Fibroblast of skin of left biceps (primary cell): ENCODE data around the gene KLK6.
"Not testable (repeated sequence)": the region's sequence is repeated elsewhere in the genome, so short reads cannot be mapped to it uniquely, and the experiment has no call there.

ENCODE experiments used
- DNase-seq, 2 experiments: peaks; one replicate each; pipeline ENCODE4 v3.0.0-alpha.2; 2013; ENCODE audit warnings: low read depth in 2 of 2

KLK6 gene

DNA sequence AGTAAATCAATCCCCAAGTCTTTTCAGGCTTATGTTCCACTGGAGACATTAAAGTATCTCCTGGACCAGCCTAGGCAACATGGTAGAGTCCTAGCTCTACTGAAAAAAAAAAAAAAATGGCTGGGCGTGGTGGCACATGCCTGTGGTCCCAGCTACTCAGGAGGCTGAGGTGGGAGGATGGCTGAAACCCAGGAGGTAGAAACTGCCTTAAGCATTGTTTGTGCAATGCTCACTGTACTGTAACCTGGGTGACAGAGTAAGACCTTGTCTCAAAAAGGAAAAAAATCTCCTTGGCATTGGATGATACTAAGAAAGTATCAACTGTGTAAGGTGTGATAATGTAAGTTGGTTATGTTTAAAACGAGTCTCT lies 23.3 kb upstream of the KLK6 start:
- no peak for DNase-seq

DNA sequence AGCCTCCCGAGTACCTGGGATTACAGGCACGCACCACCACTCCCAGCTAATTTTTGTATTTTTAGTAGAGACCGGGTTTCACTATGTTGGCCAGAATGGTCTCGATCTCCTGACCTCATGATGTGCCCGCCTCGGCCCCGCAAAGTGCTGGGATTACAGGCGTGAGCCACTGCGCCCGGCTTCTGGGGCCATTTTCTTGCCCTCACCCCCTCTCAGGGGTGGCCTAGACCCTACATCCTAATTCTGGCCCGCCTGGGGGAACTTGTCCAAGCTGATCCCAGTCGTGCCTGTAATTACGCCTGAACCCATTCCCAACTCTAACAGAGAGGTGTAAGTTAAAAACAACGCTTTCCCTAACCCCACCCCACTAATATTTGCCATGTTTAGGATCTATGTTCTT lies 15.0 kb upstream of the KLK6 start:
- not testable (repeated sequence) for DNase-seq

DNA sequence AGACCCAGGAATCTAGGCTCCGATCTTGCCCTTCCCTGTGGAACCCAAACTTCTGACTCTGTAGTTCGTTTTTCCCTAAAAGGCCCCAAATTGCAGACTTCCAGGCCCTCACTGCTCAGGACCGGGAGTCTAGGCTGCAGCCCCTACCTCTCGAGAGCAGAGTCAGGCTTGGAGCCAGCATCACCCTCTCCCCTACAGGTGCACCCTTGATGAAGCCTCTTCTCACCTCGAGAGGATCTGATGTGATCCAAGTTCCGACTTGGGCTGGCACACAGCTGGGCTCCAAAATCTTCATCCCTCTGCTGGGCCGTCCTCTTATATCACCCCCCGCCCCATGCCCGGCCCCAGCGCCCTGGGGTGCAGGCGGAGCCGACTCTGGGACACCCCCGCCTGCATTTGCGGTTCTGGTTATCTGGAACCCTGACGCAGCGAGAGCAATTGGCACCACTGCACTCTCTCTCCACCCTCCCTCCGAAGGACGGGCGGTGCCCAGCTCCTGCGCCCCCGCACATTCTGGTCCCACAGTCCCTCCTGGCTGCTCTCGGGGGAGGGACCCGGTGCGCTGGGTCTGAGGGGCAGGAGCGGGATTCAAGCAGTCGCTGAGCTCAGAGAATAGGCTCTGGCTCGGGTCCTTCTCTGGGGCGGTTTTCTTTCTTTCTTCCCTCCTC lies 14.4 kb upstream of the KLK6 start, which contains the start of gene KLK7:
KLK7 (minus strand) TSS at position 293 of the 668 bp plus-strand sequence. CDS start 1,518 bp downstream, outside the sequence.
- no peak for DNase-seq

DNA sequence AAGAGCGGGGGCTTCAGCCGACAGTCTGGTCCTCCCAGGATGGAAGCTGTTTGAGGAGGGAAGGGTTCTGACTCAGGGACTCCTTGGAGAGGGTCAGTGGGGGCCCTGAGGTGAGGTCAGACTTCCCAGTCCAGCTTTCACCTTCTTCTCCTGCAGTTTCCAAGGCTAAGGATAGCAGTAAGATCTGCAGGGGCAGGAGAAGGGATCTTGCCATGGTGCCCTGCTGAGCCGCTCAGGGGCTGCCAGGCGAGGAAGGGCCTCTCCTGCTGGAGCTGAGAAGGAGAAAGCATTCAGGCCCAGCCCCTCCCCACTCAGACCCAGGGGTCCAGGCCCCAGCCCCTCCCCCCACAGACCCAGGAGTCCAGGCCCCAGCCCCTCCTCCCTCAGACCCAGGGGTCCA lies 12.8 kb upstream of the KLK6 start:
- no peak for DNase-seq

DNA sequence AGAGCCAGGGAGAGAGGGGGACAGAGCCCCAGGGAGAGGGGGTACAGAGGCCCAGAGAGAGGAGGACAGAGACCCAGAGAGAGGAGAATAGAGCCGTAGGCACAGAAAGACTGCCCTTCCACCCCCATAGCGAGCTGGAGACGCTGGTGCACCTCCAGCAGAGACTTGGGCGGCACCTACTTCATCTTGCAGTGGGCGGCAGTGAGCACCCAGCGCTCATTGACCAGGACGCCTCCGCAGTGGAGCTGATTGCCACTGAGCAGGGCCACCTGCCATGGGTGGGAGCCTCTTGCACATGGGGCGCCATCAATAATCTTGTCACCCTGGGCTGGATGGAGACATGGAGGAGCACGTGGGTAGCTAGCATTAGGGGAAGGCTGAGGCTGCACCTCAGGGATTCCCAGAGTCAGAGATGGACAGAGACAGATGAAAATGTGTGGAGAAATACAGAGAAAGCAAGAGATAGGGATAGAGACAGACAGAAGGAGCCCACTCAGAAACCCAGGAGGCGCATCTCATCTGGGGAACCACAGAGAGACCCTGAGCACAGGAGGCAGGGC lies 12.3 kb upstream of the KLK6 start:
- no peak for DNase-seq

DNA sequence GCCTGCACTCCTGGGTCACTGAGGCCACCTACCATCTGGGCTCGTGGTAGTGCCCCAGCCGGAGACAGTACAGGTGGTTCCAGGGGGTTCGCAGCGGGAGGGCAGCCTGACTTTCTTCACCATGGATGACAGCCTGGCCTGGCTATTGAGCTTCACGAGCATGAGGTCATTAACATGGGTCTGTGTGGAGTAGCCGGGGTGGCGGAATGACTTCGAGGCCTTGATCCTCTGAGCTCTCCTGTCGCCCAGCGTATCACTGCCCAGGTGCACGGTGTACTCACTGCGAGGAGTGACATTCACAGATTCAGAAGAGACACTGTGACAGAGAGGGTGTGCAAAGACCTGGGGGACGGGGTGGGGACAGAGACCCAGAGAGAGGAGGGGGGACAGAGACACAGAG lies 10.8 kb upstream of the KLK6 start:
- no peak for DNase-seq

DNA sequence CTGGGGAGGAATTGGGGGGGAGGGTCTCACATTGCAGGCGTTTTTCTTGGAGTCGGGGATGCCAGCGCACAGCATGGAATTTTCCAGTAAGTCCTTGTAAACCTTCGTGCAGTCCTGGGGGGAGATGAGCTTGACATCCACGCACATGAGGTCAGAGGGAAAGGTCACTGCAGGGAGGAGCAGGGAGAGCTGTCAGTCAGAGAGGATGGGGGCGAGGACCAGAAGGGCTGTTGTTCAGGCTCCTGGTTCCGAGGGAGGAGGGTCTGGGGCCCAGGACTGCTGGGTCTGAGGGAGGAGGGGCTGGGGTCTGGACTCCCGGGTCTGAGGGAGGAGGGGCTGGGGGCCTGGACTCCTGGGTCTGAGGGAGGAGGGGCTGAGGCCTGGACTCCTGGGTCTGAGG lies 10.4 kb upstream of the KLK6 start:
- DNase-seq = no peak

DNA sequence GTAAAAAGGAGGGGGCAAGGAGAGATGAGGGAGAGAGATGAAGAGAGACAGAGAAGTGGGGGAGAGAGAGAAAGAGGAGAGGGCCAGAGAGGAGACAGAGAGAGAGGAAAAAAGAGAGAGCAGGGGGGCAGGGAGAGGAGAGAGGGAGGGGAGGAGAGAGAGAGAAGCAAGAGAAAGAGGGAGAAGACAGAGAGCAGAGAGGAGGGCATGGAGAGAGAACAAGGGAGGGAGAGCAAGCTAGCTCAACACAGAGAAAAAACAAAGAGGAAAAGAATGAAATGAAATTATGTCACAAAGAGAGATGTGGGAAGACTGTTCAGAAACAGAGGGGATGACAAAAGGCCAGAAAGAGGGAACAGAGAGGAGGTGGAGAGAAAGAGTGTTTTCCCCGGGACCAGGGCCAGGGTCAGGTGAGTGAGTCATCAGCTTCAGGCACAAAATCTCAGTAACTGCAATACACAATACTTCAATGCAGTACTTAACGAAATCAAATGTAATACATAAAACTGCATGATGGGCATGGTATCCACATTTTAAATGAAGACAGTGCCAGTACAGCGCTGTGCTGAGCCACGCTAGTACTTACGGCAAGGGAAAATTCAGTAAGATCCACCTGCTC lies 9.5 kb upstream of the KLK6 start:
- DNase-seq = no peak

DNA sequence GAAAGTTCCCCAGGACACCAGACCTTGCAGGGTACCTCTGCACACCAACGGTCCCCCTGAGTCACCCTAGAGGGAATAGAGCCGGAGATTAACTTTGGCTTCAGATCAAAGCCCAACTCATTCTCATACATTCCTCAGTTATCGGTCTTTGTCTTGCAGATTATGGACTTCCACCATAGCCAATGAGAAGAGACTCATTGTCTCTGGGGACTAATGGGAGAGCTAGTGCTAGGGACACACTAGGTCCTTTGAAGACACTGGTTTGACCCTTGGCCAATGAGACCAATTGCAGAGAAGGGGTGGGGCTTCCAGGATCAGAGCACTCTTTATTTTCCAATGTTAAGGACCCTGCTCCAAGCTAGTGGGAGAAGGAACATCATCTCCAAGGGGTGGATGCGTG lies 8.2 kb upstream of the KLK6 start:
- DNase-seq = no peak

DNA sequence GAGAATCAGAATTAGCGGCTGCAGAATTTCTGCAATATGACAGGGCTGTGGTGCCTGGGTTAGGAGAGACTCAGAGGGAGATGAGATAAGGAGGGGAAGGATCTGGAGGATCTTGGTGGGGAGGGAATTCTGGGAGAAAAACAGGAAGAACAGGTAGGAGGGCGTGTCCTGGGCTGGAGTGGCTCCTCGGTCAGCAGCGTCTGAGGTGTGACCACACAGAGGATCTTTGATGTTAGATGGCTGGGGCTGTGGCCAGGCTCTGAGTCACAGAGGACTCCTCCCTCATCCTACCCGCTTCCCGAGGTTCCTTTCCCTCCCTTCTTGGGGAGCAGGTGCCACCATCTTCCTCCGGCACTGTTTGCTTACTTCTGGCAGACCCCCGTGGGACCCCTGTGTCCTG lies 6.4 kb upstream of the KLK6 start:
- no peak for DNase-seq

DNA sequence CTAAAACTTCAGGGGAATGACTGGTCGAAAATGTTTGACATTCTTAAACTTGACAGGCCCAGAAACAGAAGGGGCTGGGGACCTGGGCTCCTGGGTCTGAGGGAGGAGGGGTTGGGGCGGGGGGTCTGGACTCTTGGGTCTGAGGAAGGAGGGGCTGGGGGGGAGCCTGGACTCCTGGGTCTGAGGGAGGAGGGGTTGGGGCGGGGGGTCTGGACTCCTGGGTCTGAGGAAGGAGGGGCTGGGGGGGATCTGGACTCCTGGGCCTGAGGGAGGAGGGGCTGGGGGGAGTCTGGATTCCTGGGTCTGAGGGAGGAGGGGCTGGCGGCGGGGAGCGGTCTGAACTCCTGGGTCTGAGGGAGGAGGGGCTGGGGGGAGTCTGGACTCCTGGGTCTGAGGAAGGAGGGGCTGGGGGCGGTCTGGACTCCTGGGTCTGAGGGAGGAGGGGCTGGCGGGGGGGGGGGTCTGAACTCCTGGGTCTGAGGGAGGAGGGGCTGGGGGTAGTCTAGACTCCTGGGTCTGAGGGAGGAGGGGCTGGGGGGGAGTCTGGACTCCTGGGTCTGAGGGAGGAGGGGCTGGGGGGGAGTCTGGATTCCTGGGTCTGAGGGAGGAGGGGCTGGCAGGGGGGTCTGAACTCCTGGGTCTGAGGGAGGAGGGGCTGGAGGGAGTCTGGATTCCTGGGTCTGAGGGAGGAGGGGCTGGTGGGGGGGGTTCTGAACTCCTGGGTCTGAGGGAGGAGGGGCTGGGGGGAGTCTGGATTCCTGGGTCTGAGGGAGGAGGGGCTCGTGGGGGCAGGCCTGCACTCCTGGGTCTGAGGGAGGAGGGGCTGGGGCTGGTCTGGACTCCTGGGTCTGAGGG lies 5.5 kb upstream of the KLK6 start:
- no peak for DNase-seq

DNA sequence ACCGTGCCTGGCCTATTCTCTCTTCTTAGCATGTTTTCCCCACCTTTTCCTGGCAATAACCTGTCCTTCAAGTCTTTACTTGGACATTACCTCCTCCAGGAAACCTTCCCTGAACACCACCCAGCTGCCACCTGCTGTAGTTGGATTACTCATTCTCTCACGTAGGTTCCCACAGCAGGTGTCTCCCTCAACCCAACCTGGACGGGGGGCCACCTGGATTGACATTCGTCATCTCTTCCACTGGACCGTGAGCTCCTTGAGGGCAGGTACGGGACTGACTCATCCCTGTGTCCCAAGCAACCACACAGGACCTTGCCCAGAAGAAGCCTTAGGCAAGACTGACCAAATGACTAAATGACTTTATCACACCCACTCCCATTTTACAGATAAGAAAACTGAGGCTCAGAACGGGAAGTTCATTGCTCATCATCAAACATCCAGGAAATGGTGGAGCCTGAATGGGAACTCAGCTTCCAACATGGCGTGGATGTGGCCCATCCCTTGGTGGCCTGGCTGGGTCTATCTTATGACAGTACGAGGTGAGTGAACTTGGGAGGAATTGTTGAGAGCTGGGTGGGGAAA lies 3.5 kb upstream of the KLK6 start:
- no peak for DNase-seq

DNA sequence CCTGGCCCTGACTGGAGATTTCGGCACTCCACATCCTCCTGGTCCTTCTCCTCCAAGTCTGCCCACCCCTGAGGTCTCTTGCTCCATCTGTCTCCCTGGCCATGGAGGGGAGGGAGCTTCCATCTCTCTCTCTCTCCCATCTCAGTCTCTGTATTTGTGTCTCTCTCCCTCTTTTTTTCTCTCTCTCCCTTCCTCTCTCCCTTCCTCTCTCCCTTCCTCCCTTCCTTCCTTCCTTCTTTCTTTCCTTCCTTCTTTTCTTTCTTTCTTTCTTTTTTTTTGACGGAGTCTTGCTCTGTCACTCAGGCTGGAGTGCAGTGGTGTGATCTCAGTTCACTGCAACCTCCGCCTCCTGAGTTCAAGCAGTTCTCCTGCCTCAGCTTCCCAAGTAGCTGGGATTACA lies 419 bp upstream of the KLK6 start:
- not testable (repeated sequence) for DNase-seq

DNA sequence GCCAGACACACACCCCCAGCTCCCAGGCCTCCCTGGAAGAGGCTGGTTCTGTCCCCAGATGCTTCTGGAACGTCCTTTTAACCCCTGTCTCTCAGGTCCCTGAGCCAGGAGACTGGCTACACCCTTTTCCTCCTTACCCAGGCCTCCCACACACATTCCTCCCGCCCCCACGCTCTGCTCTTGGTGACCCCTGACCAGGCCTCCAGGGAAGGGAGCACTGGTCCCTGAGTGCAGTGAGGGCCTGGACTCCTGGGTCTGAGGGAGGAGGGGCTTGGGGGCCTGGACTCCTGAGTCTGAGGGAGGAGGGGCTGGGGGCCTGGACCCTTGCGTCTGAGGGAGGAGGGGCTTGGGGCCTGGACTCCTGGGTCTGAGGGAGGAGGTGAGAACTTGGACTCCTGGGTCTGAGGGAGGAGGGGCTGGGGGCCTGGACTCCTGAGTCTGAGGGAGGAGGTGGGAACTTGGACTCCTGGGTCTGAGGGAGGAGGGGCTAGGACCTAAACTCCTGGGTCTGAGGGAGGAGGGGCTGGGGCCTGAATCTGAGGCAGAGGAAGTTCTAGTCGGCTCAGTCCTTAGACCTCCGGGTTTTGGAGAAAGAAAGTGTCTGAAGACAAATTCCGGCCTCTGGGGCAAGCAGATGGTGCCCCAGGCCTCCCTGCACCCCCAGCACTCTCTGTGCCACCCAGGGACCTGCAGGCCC lies 527 bp downstream of the KLK6 start:
- no peak for DNase-seq

DNA sequence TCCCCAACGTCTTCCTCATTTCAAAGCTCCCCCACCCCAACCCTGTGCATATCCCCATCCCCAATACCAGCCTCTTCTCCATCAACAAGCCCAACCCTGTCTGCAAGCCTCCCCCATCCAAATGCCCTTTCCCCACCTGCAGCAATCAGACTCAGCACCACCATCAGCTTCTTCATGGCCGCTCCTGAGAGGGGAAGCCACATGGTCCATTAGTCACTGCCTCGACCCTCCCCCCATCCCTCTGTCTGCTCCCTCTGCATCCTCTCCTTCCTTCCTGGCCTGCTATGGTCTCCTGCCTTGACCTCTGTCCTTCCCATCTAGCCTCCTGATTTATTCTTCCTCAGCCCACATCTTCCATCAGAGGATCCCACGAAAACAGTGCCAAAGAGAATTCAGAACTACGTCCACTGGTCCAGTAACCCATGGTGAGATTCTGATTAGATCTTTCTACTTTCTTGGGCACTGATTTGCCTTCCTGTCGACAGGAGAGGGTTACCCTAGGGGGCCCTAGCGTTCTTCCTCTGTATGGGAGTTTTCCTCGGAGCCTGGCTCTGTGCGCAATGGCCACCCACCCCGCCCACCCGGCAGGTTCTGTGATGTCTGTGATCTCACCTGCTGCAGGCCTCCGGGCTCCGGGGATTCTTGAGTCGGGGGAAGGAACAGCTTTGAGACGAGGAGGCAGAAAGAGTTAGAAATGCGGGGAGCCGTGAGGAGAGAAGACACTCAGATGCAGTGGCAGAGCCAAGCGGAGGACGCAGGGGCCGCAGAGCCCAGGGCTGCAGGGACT lies 1.3 kb downstream of the KLK6 start:
- DNase-seq = no peak

DNA sequence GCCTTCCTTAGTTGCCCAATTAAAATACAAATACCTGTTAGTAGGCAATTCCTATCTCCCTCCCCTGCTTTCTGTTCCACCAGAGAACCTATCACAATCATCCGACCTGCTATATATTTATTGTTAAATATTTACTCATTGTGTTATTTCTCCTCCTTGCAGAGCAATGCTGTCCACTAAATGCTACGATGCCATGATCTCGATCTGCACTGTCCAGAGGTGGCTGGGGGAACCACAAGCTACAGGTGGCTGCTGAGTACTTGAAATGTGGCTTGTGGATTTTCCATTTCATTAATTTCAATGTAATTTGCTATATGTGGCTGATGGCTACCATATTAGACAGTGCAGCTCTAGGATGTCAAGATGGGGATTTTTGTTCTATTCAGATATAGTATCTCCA lies 5.1 kb downstream of the KLK6 start:
- no peak for DNase-seq

DNA sequence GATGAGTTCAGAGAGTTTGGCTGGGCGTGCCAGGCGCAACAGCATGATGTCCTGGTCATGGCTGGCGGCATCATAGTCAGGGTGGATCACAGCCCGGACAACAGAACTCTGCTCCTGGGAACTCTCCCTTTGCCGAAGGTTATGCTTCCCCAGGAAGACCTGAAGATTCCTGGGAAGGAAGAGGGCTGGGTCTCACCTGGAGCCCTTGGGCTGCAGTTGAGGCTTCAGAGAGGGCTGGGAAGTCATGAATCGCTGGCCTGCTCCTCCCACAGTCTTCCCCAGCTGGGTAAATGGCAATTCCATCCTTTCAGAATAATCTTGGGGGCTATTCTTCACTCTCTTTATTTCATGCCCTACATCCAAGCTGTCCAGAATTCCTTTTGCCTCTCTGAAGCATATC lies 6.0 kb downstream of the KLK6 start:
- DNase-seq = no peak

DNA sequence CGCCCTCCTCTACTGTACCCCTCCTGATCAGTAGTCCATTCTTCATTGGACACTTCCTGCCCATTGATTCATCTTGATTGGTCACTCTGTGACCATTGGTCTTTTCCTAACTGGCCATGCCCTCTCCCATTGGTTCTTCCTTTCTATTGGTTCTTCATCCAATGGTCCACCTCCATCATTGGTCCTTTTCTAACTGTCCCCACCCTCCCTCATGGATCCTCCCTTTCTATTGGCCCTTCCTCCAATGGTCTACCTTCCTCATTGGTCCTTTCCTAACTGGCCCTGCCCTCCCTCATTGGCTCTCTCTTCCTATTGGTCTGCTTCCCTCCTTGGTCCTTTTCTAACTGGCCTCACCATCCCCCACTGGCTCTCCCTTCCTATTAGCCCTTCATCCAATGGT lies 7.1 kb downstream of the KLK6 start:
- no peak for DNase-seq

DNA sequence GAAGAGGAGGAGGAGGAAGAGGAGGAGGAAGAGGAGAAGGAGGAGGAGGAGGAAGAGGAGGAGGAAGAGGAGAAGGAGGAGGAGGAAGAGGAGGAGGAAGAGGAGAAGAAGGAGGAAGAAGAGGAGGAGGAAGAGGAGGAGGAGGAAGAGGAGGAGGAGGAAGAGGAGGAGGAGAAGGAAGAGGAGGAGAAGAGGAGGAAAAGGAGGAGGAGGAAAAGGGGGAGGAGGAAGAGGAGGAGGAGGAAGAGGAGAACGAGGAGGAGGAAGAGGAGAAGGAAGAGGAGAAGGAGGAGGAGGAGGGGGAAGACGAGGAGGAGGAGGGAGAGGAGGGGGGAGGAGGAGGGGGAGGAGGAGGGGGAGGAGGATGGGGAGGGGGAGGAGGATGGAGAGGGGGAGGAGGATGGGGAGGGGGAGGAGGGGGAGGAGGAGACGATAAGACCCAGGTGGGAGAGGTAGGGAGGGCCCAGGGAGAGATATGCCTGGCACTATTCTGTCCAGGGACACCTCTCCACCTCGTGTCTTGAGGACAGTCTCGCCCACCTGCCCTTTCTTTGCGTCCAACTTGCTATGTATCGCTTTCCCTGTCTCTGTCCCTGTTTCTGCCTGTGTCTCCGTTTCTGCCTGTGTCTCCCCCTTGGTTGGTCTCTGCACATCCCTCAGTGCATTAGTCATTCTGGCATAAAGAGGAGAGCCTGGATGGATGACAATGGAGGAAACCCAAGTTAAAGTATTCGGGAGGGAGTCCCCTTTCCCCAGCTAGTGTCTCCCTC lies 9.5 kb downstream of the KLK6 start:
- no peak for DNase-seq

DNA sequence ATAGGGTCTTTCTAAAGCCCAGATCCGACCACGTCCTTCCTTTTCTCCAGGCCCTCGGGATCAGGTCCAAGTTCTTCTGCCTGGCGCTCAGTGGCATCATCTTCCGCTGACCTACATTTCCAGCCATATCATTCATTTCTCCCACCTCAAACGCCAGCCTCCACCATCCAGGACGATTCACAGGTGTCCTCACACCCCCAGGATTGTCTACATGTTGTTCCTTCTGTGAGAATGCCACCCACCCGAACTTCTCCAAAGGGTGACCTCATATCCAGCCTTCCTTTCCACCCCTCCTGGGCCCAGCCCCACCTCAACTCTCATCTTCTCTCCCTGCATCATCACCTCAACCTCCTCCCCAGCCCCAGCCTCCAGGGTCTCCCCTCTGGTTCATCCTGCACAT lies 11.8 kb downstream of the KLK6 start:
- DNase-seq = no peak
